ENCODE results near the gene SFMBT1. TPM values are rescaled to one million over a fixed set of nuclear protein-coding genes. Genes with fewer than 3 reads are reported as not detected.

Gene SFMBT1
- polyA plus RNA-seq, 3 donors = 0.61 to 2.7 (median 0.91) TPM

DNA sequence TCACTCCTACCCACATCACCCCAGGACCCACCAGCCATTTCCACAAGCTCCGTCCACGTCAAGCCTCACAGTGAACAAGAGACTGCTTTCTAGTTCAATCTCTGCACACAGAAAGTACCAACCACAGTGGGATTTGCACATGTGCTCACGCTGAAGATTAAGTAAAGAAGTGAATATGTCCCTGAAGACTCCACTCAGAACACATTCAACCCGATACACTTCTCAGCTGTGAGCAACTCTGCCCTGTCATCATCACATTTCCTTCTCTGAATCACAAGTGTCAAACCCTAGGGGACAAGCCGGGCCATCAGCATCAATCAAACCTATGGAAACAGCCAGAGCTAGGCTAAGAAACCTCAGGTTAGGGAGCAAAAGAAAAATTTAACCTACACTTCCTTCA lies 150.5 kb downstream of the SFMBT1 start:
- Histone ChIP-seq H3K27me3 (ENCODE audit: control insufficient read depth in 2 of 2, insufficient read depth in 2 of 2, low read length in 2 of 2) (no peaks in the 10 kb centered on the region), H3K9ac (ENCODE audit: insufficient read depth, low read length, poor library complexity, severe bottlenecking) (no peak overlapping the region), H3K36me3 (replicated peaks in 1 of 2; ENCODE audit: control insufficient read depth in 1 of 2, insufficient read depth in 2 of 2, low read length in 2 of 2) (peaks cover 0 to under 1% of the 10 kb centered on the region in 2 donors), H3K27ac (ENCODE audit: low read depth in 1 of 2, low read length in 2 of 2) (peak overlapping the region in 1 of 2 donors; percentile 37), H2AFZ (ENCODE audit: insufficient read depth, low read depth, low read length, poor library complexity, severe bottlenecking) (no peak overlapping the region), H3K4me1 (ENCODE audit: control insufficient read depth in 1 of 2, insufficient read depth in 2 of 2, low read length in 2 of 2) (peaks cover 65 to 77% of the 10 kb centered on the region in 2 donors), H3K79me2 (ENCODE audit: insufficient read depth, low read length) (peaks cover 58% of the 10 kb centered on the region), H4K20me1 (ENCODE audit: insufficient read depth, low read length) (peaks cover 16% of the 10 kb centered on the region), H3K9me3 (replicated peaks in 1 of 2; ENCODE audit: control insufficient read depth in 1 of 2, insufficient read depth in 1 of 2, low read length in 2 of 2) (no peaks in the 10 kb centered on the region), H3K4me3 (replicated peaks in 1 of 3; ENCODE audit: low read depth in 2 of 3, low read length in 3 of 3) (peak overlapping the region in 1 of 3 experiments; percentile 91), H3K4me2 (replicated peaks; ENCODE audit: extremely low read depth, low read length, poor library complexity, severe bottlenecking) (peak overlapping the region; percentile 98)
- Mint-ChIP-seq H3K4me3 (peak overlapping the region; percentile 21 to 97), H3K4me1 (peaks cover 70% of the 10 kb centered on the region), H3K36me3 (peaks cover 15 to 23% of the 10 kb centered on the region in 2 donors), H3K27ac (peak overlapping the region; percentile 40 to 85 (median 70)), H3K9me3 (peaks cover 0 to 2% (median 0%) of the 10 kb centered on the region in 7 donors), H3K27me3 (ENCODE audit: low read depth in 3 of 3) (peaks cover 0 to 5% (median 1%) of the 10 kb centered on the region in 3 donors)
- no CpG with 5 or more reads among the region's 5 CpGs for WGBS (ENCODE audit: insufficient coverage)
- intact Hi-C loops (cut with micrococcal nuclease) = loop anchor here in 1 of 2 donors (10.0 kb wide), 1 partner anchor 359 kb away; the partner anchor contains the start of gene TKT
- DNase-seq = peak in 2 of 3 donors; percentile 18 to 36
- TF ChIP-seq, protein P1, sequence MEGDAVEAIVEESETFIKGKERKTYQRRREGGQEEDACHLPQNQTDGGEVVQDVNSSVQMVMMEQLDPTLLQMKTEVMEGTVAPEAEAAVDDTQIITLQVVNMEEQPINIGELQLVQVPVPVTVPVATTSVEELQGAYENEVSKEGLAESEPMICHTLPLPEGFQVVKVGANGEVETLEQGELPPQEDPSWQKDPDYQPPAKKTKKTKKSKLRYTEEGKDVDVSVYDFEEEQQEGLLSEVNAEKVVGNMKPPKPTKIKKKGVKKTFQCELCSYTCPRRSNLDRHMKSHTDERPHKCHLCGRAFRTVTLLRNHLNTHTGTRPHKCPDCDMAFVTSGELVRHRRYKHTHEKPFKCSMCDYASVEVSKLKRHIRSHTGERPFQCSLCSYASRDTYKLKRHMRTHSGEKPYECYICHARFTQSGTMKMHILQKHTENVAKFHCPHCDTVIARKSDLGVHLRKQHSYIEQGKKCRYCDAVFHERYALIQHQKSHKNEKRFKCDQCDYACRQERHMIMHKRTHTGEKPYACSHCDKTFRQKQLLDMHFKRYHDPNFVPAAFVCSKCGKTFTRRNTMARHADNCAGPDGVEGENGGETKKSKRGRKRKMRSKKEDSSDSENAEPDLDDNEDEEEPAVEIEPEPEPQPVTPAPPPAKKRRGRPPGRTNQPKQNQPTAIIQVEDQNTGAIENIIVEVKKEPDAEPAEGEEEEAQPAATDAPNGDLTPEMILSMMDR (IDR thresholded peaks at IDR 0.05) = no peak

DNA sequence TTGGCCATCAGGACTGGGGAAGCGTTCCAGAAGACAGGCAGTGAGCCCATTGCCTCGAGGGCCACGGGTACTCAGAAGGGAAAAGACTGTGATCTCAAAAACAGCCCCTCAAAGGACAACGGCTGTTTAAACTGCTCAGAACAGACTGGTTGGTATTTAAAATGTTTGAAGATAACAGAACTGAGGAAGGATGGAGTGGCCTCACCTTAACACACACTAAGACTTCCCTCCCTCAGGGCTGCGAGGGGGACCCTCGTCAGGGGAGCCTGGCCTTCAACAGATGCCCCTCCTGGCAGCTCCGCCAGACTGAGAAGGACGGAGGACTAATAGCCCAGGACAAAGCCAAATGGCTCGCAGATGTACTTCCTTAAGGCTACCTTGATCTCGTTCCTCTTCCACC lies 151.1 kb downstream of the SFMBT1 start:
- Mint-ChIP-seq H3K4me3 (no peak overlapping the region), H3K27me3 (ENCODE audit: low read depth in 3 of 3) (peaks cover 0 to 3% (median 1%) of the 10 kb centered on the region in 3 donors), H3K36me3 (peaks cover 20 to 28% of the 10 kb centered on the region in 2 donors), H3K9me3 (peaks cover 0 to 2% (median 0%) of the 10 kb centered on the region in 7 donors), H3K4me1 (peaks cover 73% of the 10 kb centered on the region), H3K27ac (peak overlapping the region in 3 of 7 donors; percentile 50 to 78 (median 57))
- TF ChIP-seq, protein P1 (IDR thresholded peaks at IDR 0.05) = no peak
- Histone ChIP-seq H3K9ac (ENCODE audit: insufficient read depth, low read length, poor library complexity, severe bottlenecking) (no peak overlapping the region), H3K4me2 (replicated peaks; ENCODE audit: extremely low read depth, low read length, poor library complexity, severe bottlenecking) (peak overlapping the region; percentile 4), H4K20me1 (ENCODE audit: insufficient read depth, low read length) (peaks cover 23% of the 10 kb centered on the region), H3K36me3 (replicated peaks in 1 of 2; ENCODE audit: control insufficient read depth in 1 of 2, insufficient read depth in 2 of 2, low read length in 2 of 2) (peaks cover 0 to 7% of the 10 kb centered on the region in 2 donors), H3K4me1 (ENCODE audit: control insufficient read depth in 1 of 2, insufficient read depth in 2 of 2, low read length in 2 of 2) (peaks cover 69 to 80% of the 10 kb centered on the region in 2 donors), H2AFZ (ENCODE audit: insufficient read depth, low read depth, low read length, poor library complexity, severe bottlenecking) (no peak overlapping the region), H3K9me3 (replicated peaks in 1 of 2; ENCODE audit: control insufficient read depth in 1 of 2, insufficient read depth in 1 of 2, low read length in 2 of 2) (no peaks in the 10 kb centered on the region), H3K27me3 (ENCODE audit: control insufficient read depth in 2 of 2, insufficient read depth in 2 of 2, low read length in 2 of 2) (no peaks in the 10 kb centered on the region), H3K79me2 (ENCODE audit: insufficient read depth, low read length) (peaks cover 65% of the 10 kb centered on the region), H3K4me3 (replicated peaks in 1 of 3; ENCODE audit: low read depth in 2 of 3, low read length in 3 of 3) (no peak overlapping the region), H3K27ac (ENCODE audit: low read depth in 1 of 2, low read length in 2 of 2) (no peak overlapping the region)
- 59% methylated on average over 2 of the region's 10 CpGs for WGBS (ENCODE audit: insufficient coverage)
- intact Hi-C loops (cut with micrococcal nuclease) = loop anchor here in 1 of 2 donors (10.0 kb wide), 1 partner anchor 360 kb away; the partner anchor contains the start of gene TKT
- no peak for DNase-seq
